K562 (cell line): Measurements from ENCODE around the gene ALKBH3. TPM values are rescaled to one million over a fixed set of nuclear protein-coding genes. Genes with fewer than 3 reads are reported as not detected.

Source experiments
- CCNT2 ChIP-seq: IDR thresholded peaks from 2 replicates; pipeline ENCODE4 v1.6.1; 2011; ENCODE audit warnings: borderline replicate concordance, low read depth, mild to moderate bottlenecking, moderate library complexity, mixed read lengths, low read length; ENCODE audit not compliant: insufficient read length; ENCODE audit errors: extremely low read depth
- COPS2 ChIP-seq: fragments of 450-650 bp; conservative IDR thresholded peaks from 2 replicates; pipeline ENCODE4 v1.6.1; 2016; ENCODE audit warnings: mild to moderate bottlenecking, moderate library complexity
- HDAC1 ChIP-seq, 2 experiments: fragments of 450-650 bp; IDR thresholded peaks; 2 replicates each; pipeline ENCODE4 v1.6.1; 2016 to 2017; ENCODE audit warnings: inconsistent platforms in 1 of 2, mild to moderate bottlenecking in 1 of 2, moderate library complexity in 1 of 2
- HDAC6 ChIP-seq: IDR thresholded peaks from 2 replicates; pipeline ENCODE4 v1.6.1; 2012; ENCODE audit warnings: low read depth, mild to moderate bottlenecking, control low read depth, inconsistent platforms, low read length, moderate library complexity
- HNRNPUL1 ChIP-seq: fragments of 200-400 bp; formaldehyde crosslinking; IDR thresholded peaks from 2 replicates; pipeline ENCODE4 v1.6.1; 2017; ENCODE audit warnings: low read length
- JUND ChIP-seq, 2 experiments: IDR thresholded peaks; 2 replicates in 1 of 2; 3 replicates in 1 of 2; pipeline ENCODE4 v1.6.1; 2011; ENCODE audit warnings: borderline replicate concordance in 2 of 2, low read depth in 2 of 2, low read length in 2 of 2, improper control_type of control experiment in 1 of 2, missing biosample characterization in 1 of 2, missing genetic modification characterization in 1 of 2, missing genetic modification reagents in 1 of 2
- MYBL2 ChIP-seq, 2 experiments: fragments of 450-650 bp in 1 of 2; sonication (generic) in 1 of 2; formaldehyde crosslinking in 1 of 2; IDR thresholded peaks; 2 replicates each; pipeline versions ENCODE4 v1.6.1 to v1.8.1; 2017 to 2022; ENCODE audit warnings: borderline replicate concordance in 1 of 2, inconsistent platforms in 1 of 2, low read depth in 1 of 2, mild to moderate bottlenecking in 1 of 2, missing genetic modification reagents in 1 of 2, moderate library complexity in 1 of 2
- NFIC ChIP-seq: fragments of 450-650 bp; IDR thresholded peaks from 2 replicates; pipeline ENCODE4 v1.6.1; 2017; ENCODE audit warnings: mild to moderate bottlenecking, inconsistent platforms
- PHTF2 ChIP-seq: fragments of 250-450 bp; sonication (Bioruptor Pico); IDR thresholded peaks from 2 replicates; pipeline ENCODE4 v1.5.0; 2021; ENCODE audit warnings: mild to moderate bottlenecking
- POU5F1 ChIP-seq: fragments of 150-350 bp; IDR thresholded peaks from 2 replicates; pipeline ENCODE4 v1.6.1; 2014; ENCODE audit warnings: borderline replicate concordance, low read length, low read depth, mild to moderate bottlenecking; ENCODE audit not compliant: partially characterized antibody
- PTBP1 ChIP-seq: fragments of 200-400 bp; formaldehyde crosslinking; IDR thresholded peaks from 2 replicates; pipeline ENCODE4 v1.6.1; 2017; ENCODE audit warnings: low read depth, low read length
- THRAP3 ChIP-seq: fragments of 450-650 bp; IDR thresholded peaks from 2 replicates; pipeline ENCODE4 v1.6.1; 2016; ENCODE audit warnings: mild to moderate bottlenecking, inconsistent platforms, borderline replicate concordance
- ZBTB8A ChIP-seq: fragments of 450-650 bp; IDR thresholded peaks from 2 replicates; pipeline ENCODE4 v1.6.1; 2018; ENCODE audit warnings: mild to moderate bottlenecking, moderate library complexity; ENCODE audit not compliant: partially characterized antibody
- ZFP36 ChIP-seq: fragments of 150-350 bp; IDR thresholded peaks from 2 replicates; pipeline ENCODE4 v1.6.1; 2018; ENCODE audit warnings: low read length, low read depth; ENCODE audit not compliant: partially characterized antibody
- ZNF23 ChIP-seq: fragments of 250-450 bp; sonication (Bioruptor Pico); IDR thresholded peaks from 2 replicates; pipeline ENCODE4 v1.4.0; 2020; ENCODE audit warnings: mild to moderate bottlenecking
- ZNF232 ChIP-seq: sonication (generic); formaldehyde crosslinking; IDR thresholded peaks from 2 replicates; pipeline ENCODE4 v1.8.0; 2022; ENCODE audit warnings: mild to moderate bottlenecking, missing genetic modification reagents
- ZNF311 ChIP-seq: fragments of 250-450 bp; sonication (Bioruptor Pico); IDR thresholded peaks from 2 replicates; pipeline ENCODE4 v1.4.0; 2020; ENCODE audit warnings: mild to moderate bottlenecking, moderate library complexity
- polyA plus RNA-seq, 8 experiments: library from polyadenylated mRNA; depleted of rRNA in 4 of 8; stranded (reverse) in 5 of 8; unstranded in 3 of 8; fragments of >200 nt; fragmentation: Nextera tagmentation in 2 of 8; fragmentation: Illumina TruSeq in 1 of 8; extraction: Ambion mirVana in 2 of 8; extraction: Trizol in 1 of 8; gene quantifications; 2 replicates each; pipeline versions ENCODE4 v1.2.1 to v1.2.3, GENCODE V29; 2011 to 2014; ENCODE audit warnings: inconsistent platforms in 1 of 8, missing spikeins in 1 of 8
- total RNA-seq, 7 experiments: library from RNA; depleted of rRNA in 6 of 7; stranded (reverse); fragments of >200 nt in 6 of 7; fragmentation: Illumina TruSeq in 2 of 7; extraction: Trizol in 2 of 7; gene quantifications; 2 replicates each; pipeline versions ENCODE4 v1.2.1 to v1.2.3, GENCODE V29; 2011 to 2021; ENCODE audit warnings: low replicate concordance in 1 of 7
- TF ChIP-seq, protein P1 (sequence below): sonication (generic); formaldehyde crosslinking; IDR thresholded peaks from 2 replicates; pipeline ENCODE4 v1.8.0; 2023; ENCODE audit warnings: missing genetic modification reagents, mild to moderate bottlenecking, borderline replicate concordance
- TF ChIP-seq, protein P2 (sequence below): sonication (generic); formaldehyde crosslinking; IDR thresholded peaks from 2 replicates; pipeline ENCODE4 v1.9.0; 2022; ENCODE audit warnings: mild to moderate bottlenecking, missing genetic modification reagents
- TF ChIP-seq, protein P3 (sequence below): sonication (generic); formaldehyde crosslinking; IDR thresholded peaks from 2 replicates; pipeline ENCODE4 v1.8.0; 2022; ENCODE audit warnings: mild to moderate bottlenecking, missing genetic modification reagents, borderline replicate concordance

The ALKBH3 gene
- total and polyA plus RNA-seq, 9 of the 15 experiments (the other 6 are each of a cell fraction or from before 2014, with no cell fraction given): 16.0 to 49.9 (median 36.5) TPM

GRCh38 chr11:43880640-43881159 lies at the start of gene ALKBH3 (continued):
- TF ChIP-seq, protein P1, sequence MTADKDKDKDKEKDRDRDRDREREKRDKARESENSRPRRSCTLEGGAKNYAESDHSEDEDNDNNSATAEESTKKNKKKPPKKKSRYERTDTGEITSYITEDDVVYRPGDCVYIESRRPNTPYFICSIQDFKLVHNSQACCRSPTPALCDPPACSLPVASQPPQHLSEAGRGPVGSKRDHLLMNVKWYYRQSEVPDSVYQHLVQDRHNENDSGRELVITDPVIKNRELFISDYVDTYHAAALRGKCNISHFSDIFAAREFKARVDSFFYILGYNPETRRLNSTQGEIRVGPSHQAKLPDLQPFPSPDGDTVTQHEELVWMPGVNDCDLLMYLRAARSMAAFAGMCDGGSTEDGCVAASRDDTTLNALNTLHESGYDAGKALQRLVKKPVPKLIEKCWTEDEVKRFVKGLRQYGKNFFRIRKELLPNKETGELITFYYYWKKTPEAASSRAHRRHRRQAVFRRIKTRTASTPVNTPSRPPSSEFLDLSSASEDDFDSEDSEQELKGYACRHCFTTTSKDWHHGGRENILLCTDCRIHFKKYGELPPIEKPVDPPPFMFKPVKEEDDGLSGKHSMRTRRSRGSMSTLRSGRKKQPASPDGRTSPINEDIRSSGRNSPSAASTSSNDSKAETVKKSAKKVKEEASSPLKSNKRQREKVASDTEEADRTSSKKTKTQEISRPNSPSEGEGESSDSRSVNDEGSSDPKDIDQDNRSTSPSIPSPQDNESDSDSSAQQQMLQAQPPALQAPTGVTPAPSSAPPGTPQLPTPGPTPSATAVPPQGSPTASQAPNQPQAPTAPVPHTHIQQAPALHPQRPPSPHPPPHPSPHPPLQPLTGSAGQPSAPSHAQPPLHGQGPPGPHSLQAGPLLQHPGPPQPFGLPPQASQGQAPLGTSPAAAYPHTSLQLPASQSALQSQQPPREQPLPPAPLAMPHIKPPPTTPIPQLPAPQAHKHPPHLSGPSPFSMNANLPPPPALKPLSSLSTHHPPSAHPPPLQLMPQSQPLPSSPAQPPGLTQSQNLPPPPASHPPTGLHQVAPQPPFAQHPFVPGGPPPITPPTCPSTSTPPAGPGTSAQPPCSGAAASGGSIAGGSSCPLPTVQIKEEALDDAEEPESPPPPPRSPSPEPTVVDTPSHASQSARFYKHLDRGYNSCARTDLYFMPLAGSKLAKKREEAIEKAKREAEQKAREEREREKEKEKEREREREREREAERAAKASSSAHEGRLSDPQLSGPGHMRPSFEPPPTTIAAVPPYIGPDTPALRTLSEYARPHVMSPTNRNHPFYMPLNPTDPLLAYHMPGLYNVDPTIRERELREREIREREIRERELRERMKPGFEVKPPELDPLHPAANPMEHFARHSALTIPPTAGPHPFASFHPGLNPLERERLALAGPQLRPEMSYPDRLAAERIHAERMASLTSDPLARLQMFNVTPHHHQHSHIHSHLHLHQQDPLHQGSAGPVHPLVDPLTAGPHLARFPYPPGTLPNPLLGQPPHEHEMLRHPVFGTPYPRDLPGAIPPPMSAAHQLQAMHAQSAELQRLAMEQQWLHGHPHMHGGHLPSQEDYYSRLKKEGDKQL (CRISPR knock-in tag): no peak
- TF ChIP-seq PHTF2 (CRISPR knock-in tag): no peak
- TF ChIP-seq NFIC: peak; percentile 23; the same call in 1 of the 2 replicates
- TF ChIP-seq MYBL2 (IDR thresholded peaks at IDR 0.05; ENCODE audit: low read depth): peak; percentile 71
- TF ChIP-seq MYBL2 (CRISPR knock-in tag; IDR thresholded peaks at IDR 0.05; ENCODE audit: borderline replicate concordance): no peak
- no peak for TF ChIP-seq POU5F1
- no peak for TF ChIP-seq COPS2
- no peak for TF ChIP-seq ZBTB8A
- TF ChIP-seq, protein P2, sequence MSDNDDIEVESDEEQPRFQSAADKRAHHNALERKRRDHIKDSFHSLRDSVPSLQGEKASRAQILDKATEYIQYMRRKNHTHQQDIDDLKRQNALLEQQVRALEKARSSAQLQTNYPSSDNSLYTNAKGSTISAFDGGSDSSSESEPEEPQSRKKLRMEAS (CRISPR knock-in tag): no peak
- no peak for TF ChIP-seq CCNT2
- no peak for TF ChIP-seq ZNF311
- TF ChIP-seq PTBP1: no peak
- no peak for TF ChIP-seq HDAC6
- TF ChIP-seq HDAC1 (IDR thresholded peaks at IDR 0.05): no peak
- TF ChIP-seq ZNF232 (CRISPR knock-in tag): no peak
- TF ChIP-seq HNRNPUL1: no peak
- 0 out of 2 replicates have a peak, but pooled peaks have one; percentile 66 for TF ChIP-seq THRAP3
- TF ChIP-seq, protein P3, sequence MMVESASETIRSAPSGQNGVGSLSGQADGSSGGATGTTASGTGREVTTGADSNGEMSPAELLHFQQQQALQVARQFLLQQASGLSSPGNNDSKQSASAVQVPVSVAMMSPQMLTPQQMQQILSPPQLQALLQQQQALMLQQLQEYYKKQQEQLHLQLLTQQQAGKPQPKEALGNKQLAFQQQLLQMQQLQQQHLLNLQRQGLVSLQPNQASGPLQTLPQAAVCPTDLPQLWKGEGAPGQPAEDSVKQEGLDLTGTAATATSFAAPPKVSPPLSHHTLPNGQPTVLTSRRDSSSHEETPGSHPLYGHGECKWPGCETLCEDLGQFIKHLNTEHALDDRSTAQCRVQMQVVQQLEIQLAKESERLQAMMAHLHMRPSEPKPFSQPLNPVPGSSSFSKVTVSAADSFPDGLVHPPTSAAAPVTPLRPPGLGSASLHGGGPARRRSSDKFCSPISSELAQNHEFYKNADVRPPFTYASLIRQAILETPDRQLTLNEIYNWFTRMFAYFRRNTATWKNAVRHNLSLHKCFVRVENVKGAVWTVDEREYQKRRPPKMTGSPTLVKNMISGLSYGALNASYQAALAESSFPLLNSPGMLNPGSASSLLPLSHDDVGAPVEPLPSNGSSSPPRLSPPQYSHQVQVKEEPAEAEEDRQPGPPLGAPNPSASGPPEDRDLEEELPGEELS (CRISPR knock-in tag): no peak
- peak; percentile 65; the same call in 1 of the 2 replicates for TF ChIP-seq JUND (IDR thresholded peaks at IDR 0.05; ENCODE audit: borderline replicate concordance, low read depth, low read length)
- TF ChIP-seq JUND (tag; IDR thresholded peaks at IDR 0.05; ENCODE audit: borderline replicate concordance, low read depth, low read length): peak; percentile 51; the same call in 1 of the 3 replicates
- no peak for TF ChIP-seq ZFP36
- no peak for TF ChIP-seq ZNF23 (CRISPR knock-in tag)
